ENCODE measurements around the gene AFF3. TPM values are rescaled to one million over a fixed set of nuclear protein-coding genes. Genes with fewer than 3 reads are reported as not detected.

AFF3 gene
- total RNA-seq, 1 experiment from 2014 or later: 0.05 TPM

DNA sequence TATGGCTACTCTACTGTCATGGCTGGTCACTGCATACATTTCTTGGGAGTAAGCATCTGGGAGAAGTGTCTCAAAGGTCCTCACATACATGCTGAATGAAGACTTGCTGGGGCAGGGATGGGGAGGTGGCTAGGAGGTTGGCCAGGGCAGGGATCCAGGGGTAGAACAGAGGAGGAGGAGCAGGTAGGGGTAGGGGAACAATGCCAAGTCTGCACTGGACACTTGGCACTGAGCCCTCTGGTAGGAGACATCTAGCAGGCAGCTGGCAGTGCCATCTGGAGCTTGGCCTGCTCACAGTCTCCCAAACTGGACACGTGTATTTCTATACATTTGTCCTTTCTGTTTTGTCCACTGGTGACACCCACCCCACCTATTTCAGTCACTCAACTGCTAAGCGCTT lies 589.9 kb downstream of the AFF3 start:
- Histone ChIP-seq H3K27me3 (replicated peaks; ENCODE audit: control insufficient read depth, insufficient read depth, low read length) (no peaks in the 10 kb centered on the region), H3K36me3 (ENCODE audit: control insufficient read depth, insufficient read depth, low read length) (no peaks in the 10 kb centered on the region), H3K4me3 (ENCODE audit: low read depth, low read length) (no peak overlapping the region), H3K4me1 (no peaks in the 10 kb centered on the region), H3K9me3 (no peaks in the 10 kb centered on the region)
- no peaks in the 10 kb centered on the region for H3K9me3 Mint-ChIP-seq (ENCODE audit: unreplicated experiment)
- ChIA-PET POLR2A (no interaction called here), CTCF (interaction anchor here (0.6 kb wide), 1 partner anchor 101 kb away, joined by 7 read pairs; no protein-coding TSS in a partner anchor)
- H3K27ac Mint-ChIP-seq (ENCODE audit: unreplicated experiment): no peak overlapping the region
- TF ChIP-seq CTCF (IDR thresholded peaks at IDR 0.05; ENCODE audit: insufficient read depth in 1 of 2, low read depth in 1 of 2, low read length in 1 of 2, severe bottlenecking in 1 of 2, unreplicated experiment in 1 of 2): no peak
- H3K27me3 Mint-ChIP-seq (ENCODE audit: insufficient read depth, unreplicated experiment): peaks cover 10% of the 10 kb centered on the region
- intact Hi-C loops (cut with micrococcal nuclease; ENCODE audit: unreplicated experiment): loop anchor here (10.0 kb wide), 1 partner anchor 142 kb away; no protein-coding TSS in a partner anchor
- no peak for DNase-seq
- BruUV-seq (replicated peaks): no TSS peak
- H3K36me3 Mint-ChIP-seq (ENCODE audit: insufficient read depth, unreplicated experiment): no peaks in the 10 kb centered on the region
- H3K4me3 Mint-ChIP-seq (ENCODE audit: unreplicated experiment): no peak overlapping the region
- H3K4me1 Mint-ChIP-seq (ENCODE audit: low read depth, unreplicated experiment): no peaks in the 10 kb centered on the region

DNA sequence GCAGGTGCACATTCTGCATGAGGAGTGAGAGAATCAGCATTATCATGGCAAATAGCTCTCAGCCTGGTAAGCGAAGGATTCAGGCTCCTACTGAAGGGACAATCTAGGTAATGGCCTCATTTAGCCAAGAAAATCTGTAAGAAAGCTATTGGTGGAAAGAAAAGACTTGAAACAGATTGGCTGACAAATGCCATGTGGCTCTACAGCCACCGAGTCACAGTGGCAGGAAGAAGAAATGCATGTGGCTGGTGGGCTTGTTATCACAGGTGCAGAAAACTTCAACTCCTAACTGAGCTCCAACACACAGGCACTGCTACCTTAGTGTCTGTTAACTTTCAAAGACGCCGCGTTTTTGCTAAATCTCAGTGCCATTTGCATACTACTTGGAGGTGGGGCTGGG lies 592.0 kb downstream of the AFF3 start:
- Mint-ChIP-seq H3K27me3 (ENCODE audit: insufficient read depth, unreplicated experiment) (peaks cover 11% of the 10 kb centered on the region), H3K4me1 (ENCODE audit: low read depth, unreplicated experiment) (no peaks in the 10 kb centered on the region), H3K4me3 (ENCODE audit: unreplicated experiment) (no peak overlapping the region), H3K9me3 (ENCODE audit: unreplicated experiment) (no peaks in the 10 kb centered on the region), H3K36me3 (ENCODE audit: insufficient read depth, unreplicated experiment) (no peaks in the 10 kb centered on the region), H3K27ac (ENCODE audit: unreplicated experiment) (no peak overlapping the region)
- ChIA-PET CTCF (no interaction called here), POLR2A (no interaction called here)
- Histone ChIP-seq H3K36me3 (ENCODE audit: control insufficient read depth, insufficient read depth, low read length) (no peaks in the 10 kb centered on the region), H3K27me3 (replicated peaks; ENCODE audit: control insufficient read depth, insufficient read depth, low read length) (no peaks in the 10 kb centered on the region), H3K4me1 (no peaks in the 10 kb centered on the region), H3K4me3 (ENCODE audit: low read depth, low read length) (no peak overlapping the region), H3K9me3 (no peaks in the 10 kb centered on the region)
- intact Hi-C loops (cut with micrococcal nuclease; ENCODE audit: unreplicated experiment): loop anchor here (10.0 kb wide), 1 partner anchor 144 kb away; no protein-coding TSS in a partner anchor
- no peak for TF ChIP-seq CTCF (IDR thresholded peaks at IDR 0.05; ENCODE audit: insufficient read depth in 1 of 2, low read depth in 1 of 2, low read length in 1 of 2, severe bottlenecking in 1 of 2, unreplicated experiment in 1 of 2)
- BruUV-seq (replicated peaks): no TSS peak
- no peak for DNase-seq

DNA sequence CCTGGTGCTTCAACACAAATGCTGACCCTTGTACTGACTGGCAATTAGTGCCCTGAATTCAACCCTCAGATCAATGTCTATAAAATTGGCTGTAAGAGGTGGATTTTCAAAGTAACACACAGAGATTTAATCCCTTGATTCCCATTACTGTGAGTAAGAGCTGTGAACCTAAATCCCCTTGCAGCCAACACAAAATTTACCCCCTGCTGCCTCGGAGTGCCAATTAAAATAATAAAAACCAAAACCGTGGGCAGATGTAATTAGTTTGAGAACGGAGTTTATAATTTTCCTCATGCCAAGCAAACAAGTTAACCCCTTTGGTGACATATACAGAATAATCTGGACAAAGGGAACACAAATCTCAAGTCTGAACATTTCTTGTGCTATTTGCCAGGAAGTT lies 596.8 kb downstream of the AFF3 start:
- no peaks in the 10 kb centered on the region for H3K36me3 ChIP-seq (ENCODE audit: control insufficient read depth, insufficient read depth, low read length)
- ChIA-PET POLR2A (no interaction called here), CTCF (no interaction called here)
- no peaks in the 10 kb centered on the region for H3K36me3 Mint-ChIP-seq (ENCODE audit: insufficient read depth, unreplicated experiment)
- H3K4me1 Mint-ChIP-seq (ENCODE audit: low read depth, unreplicated experiment): no peaks in the 10 kb centered on the region
- no peaks in the 10 kb centered on the region for H3K9me3 ChIP-seq
- intact Hi-C loops (cut with micrococcal nuclease; ENCODE audit: unreplicated experiment): no loop called here
- no peak for DNase-seq
- no peak overlapping the region for H3K4me3 ChIP-seq (ENCODE audit: low read depth, low read length)
- 0 out of 2 replicates have a peak, but pooled peaks cover 4% of the 10 kb centered on the region for H3K4me1 ChIP-seq
- peaks cover 10% of the 10 kb centered on the region for H3K27me3 Mint-ChIP-seq (ENCODE audit: insufficient read depth, unreplicated experiment)
- no peak overlapping the region for H3K27ac Mint-ChIP-seq (ENCODE audit: unreplicated experiment)
- no peak for TF ChIP-seq CTCF (IDR thresholded peaks at IDR 0.05; ENCODE audit: insufficient read depth in 1 of 2, low read depth in 1 of 2, low read length in 1 of 2, severe bottlenecking in 1 of 2, unreplicated experiment in 1 of 2)
- H3K27me3 ChIP-seq (replicated peaks; ENCODE audit: control insufficient read depth, insufficient read depth, low read length): no peaks in the 10 kb centered on the region
- no peak overlapping the region for H3K4me3 Mint-ChIP-seq (ENCODE audit: unreplicated experiment)
- no peaks in the 10 kb centered on the region for H3K9me3 Mint-ChIP-seq (ENCODE audit: unreplicated experiment)
- no TSS peak for BruUV-seq (replicated peaks)
